ENCODE data around the gene LSS. TPM values are rescaled to one million over a fixed set of nuclear protein-coding genes. Genes with fewer than 3 reads are reported as not detected.

The LSS gene
- total RNA-seq, 1 experiment from 2014 or later: 101 TPM

DNA sequence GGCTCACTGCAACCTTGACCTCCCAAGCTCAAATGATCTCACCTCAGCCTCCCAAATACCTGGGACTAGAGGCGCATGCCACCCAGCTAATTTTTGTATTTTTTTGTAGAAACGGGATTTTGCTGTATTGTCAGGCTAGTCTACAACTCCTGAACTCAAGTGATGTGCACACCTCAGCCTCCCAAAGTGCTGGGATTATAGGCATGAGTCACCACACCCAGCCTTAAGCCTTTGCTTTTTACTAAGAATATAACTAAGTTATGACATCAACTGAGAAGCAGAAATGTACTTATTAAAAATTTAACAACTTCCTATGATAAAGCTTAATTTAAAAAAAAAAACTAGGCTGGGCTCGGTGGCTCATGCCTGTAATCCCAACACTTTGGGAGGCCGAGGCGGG is 8.9 kb upstream of the LSS start:
- H3K27ac Mint-ChIP-seq: no peak overlapping the region
- no peak for DNase-seq (ENCODE audit: low spot score)
- H3K4me3 Mint-ChIP-seq: no peak overlapping the region
- H3K4me1 Mint-ChIP-seq: peaks cover 2% of the 10 kb centered on the region; the same call in 1 of the 2 replicates
- no peak for ATAC-seq
- H3K9me3 Mint-ChIP-seq: peaks cover 20% of the 10 kb centered on the region
- TF ChIP-seq SMAD3 (CRISPR knock-in tag; IDR thresholded peaks at IDR 0.05; ENCODE audit: borderline replicate concordance) (no peak), MYBL2 (CRISPR knock-in tag; IDR thresholded peaks at IDR 0.05) (no peak)
- peaks cover 83% of the 10 kb centered on the region for H3K36me3 Mint-ChIP-seq
- H3K27me3 Mint-ChIP-seq (ENCODE audit: low read depth): no peaks in the 10 kb centered on the region
- CTCF ChIA-PET: no interaction called here
- POLR2A ChIA-PET: no interaction called here

DNA sequence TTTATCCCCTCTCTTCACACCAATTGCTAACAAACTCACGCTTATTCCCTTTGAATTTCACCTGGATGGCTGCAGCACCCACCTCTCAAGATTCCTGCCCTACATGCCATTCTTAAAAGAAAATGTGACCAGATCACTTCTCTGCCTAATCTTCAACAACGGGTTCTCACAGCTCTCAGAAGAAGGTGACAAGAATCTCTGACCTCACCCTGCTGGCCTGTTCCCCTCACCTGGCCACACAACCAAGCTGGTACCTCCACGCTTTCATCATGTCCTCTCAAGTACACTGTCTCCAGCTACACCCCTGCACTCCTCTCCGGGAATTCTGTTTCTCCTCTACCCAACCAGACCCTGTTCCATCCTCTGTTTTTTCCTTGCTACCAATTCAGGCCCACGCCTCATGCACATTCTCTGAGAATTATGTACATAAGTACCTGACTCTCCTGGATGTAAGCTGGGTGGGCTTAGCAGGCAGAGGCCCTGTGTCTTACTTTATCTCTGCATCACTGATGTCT is 5.9 kb upstream of the LSS start:
- Mint-ChIP-seq H3K27ac (peak overlapping the region; percentile 23; the same call in 1 of the 2 replicates), H3K27me3 (ENCODE audit: low read depth) (peaks cover 19% of the 10 kb centered on the region)
- CTCF ChIA-PET: interaction anchor here (0.7 to 1.1 kb wide), 2 partner anchors 91 to 264 kb away, joined by 3 to 4 read pairs; no protein-coding TSS in a partner anchor

More for the DNA sequence above, 5.9 kb upstream of the LSS start:
- POLR2A ChIA-PET: no interaction called here
- no peak for TF ChIP-seq ELF4 (CRISPR knock-in tag; IDR thresholded peaks at IDR 0.05; ENCODE audit: low read depth)
- TF ChIP-seq, protein P1, sequence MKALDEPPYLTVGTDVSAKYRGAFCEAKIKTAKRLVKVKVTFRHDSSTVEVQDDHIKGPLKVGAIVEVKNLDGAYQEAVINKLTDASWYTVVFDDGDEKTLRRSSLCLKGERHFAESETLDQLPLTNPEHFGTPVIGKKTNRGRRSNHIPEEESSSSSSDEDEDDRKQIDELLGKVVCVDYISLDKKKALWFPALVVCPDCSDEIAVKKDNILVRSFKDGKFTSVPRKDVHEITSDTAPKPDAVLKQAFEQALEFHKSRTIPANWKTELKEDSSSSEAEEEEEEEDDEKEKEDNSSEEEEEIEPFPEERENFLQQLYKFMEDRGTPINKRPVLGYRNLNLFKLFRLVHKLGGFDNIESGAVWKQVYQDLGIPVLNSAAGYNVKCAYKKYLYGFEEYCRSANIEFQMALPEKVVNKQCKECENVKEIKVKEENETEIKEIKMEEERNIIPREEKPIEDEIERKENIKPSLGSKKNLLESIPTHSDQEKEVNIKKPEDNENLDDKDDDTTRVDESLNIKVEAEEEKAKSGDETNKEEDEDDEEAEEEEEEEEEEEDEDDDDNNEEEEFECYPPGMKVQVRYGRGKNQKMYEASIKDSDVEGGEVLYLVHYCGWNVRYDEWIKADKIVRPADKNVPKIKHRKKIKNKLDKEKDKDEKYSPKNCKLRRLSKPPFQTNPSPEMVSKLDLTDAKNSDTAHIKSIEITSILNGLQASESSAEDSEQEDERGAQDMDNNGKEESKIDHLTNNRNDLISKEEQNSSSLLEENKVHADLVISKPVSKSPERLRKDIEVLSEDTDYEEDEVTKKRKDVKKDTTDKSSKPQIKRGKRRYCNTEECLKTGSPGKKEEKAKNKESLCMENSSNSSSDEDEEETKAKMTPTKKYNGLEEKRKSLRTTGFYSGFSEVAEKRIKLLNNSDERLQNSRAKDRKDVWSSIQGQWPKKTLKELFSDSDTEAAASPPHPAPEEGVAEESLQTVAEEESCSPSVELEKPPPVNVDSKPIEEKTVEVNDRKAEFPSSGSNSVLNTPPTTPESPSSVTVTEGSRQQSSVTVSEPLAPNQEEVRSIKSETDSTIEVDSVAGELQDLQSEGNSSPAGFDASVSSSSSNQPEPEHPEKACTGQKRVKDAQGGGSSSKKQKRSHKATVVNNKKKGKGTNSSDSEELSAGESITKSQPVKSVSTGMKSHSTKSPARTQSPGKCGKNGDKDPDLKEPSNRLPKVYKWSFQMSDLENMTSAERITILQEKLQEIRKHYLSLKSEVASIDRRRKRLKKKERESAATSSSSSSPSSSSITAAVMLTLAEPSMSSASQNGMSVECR (CRISPR knock-in tag; IDR thresholded peaks at IDR 0.05; ENCODE audit: borderline replicate concordance): no peak
- TF ChIP-seq, protein P2, sequence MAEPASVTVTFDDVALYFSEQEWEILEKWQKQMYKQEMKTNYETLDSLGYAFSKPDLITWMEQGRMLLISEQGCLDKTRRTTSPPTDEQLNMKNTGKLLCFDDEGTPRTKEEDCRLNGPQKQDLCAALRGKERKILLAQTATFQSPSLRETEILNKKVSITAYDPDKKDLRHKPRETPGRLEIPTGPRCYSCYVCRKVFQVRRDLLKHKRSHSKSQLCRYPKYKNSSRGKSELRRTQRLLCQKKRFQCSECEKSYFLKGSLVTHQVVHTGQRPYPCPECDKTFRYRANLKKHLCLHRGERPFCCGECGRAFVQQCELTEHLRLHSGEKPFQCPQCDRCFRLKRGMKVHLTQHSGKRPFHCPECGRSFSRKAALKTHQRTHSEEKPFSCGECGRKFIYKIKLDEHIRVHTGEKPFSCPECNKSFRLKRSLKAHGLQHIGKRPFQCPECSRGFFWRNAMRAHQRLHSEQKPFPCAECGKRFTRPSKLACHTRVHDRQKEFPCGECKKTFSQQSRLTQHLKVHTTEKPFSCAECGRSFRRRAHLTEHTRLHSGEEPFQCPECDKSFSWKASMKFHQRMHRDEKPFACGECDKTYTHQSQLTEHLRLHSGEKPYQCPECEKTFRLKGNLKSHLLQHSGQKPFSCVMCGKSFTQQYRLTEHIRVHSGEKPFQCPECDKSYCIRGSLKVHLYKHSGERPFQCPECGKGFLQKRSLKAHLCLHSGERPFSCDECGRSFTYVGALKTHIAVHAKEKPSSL (CRISPR knock-in tag; conservative IDR thresholded peaks at IDR 0.05): no peak
- TF ChIP-seq JAZF1 (CRISPR knock-in tag; IDR thresholded peaks at IDR 0.05): no peak
- no peak for TF ChIP-seq CBFB (CRISPR knock-in tag; IDR thresholded peaks at IDR 0.05; ENCODE audit: low read depth)
- TF ChIP-seq, protein P3, sequence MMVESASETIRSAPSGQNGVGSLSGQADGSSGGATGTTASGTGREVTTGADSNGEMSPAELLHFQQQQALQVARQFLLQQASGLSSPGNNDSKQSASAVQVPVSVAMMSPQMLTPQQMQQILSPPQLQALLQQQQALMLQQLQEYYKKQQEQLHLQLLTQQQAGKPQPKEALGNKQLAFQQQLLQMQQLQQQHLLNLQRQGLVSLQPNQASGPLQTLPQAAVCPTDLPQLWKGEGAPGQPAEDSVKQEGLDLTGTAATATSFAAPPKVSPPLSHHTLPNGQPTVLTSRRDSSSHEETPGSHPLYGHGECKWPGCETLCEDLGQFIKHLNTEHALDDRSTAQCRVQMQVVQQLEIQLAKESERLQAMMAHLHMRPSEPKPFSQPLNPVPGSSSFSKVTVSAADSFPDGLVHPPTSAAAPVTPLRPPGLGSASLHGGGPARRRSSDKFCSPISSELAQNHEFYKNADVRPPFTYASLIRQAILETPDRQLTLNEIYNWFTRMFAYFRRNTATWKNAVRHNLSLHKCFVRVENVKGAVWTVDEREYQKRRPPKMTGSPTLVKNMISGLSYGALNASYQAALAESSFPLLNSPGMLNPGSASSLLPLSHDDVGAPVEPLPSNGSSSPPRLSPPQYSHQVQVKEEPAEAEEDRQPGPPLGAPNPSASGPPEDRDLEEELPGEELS (CRISPR knock-in tag; IDR thresholded peaks at IDR 0.05): no peak
- TF ChIP-seq, protein P4, sequence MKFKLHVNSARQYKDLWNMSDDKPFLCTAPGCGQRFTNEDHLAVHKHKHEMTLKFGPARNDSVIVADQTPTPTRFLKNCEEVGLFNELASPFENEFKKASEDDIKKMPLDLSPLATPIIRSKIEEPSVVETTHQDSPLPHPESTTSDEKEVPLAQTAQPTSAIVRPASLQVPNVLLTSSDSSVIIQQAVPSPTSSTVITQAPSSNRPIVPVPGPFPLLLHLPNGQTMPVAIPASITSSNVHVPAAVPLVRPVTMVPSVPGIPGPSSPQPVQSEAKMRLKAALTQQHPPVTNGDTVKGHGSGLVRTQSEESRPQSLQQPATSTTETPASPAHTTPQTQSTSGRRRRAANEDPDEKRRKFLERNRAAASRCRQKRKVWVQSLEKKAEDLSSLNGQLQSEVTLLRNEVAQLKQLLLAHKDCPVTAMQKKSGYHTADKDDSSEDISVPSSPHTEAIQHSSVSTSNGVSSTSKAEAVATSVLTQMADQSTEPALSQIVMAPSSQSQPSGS (CRISPR knock-in tag; IDR thresholded peaks at IDR 0.05; ENCODE audit: borderline replicate concordance, low read depth): no peak
- TF ChIP-seq TEAD1 (CRISPR knock-in tag; IDR thresholded peaks at IDR 0.05): no peak
- no peak for TF ChIP-seq ZNF263 (CRISPR knock-in tag; IDR thresholded peaks at IDR 0.05; ENCODE audit: low read depth)
- TF ChIP-seq, protein P5, sequence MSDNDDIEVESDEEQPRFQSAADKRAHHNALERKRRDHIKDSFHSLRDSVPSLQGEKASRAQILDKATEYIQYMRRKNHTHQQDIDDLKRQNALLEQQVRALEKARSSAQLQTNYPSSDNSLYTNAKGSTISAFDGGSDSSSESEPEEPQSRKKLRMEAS (CRISPR knock-in tag; IDR thresholded peaks at IDR 0.05): no peak
- no peak for TF ChIP-seq ZNF396 (CRISPR knock-in tag; IDR thresholded peaks at IDR 0.05; ENCODE audit: borderline replicate concordance)
- TF ChIP-seq, protein P6, sequence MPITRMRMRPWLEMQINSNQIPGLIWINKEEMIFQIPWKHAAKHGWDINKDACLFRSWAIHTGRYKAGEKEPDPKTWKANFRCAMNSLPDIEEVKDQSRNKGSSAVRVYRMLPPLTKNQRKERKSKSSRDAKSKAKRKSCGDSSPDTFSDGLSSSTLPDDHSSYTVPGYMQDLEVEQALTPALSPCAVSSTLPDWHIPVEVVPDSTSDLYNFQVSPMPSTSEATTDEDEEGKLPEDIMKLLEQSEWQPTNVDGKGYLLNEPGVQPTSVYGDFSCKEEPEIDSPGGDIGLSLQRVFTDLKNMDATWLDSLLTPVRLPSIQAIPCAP (CRISPR knock-in tag; IDR thresholded peaks at IDR 0.05): no peak
- Mint-ChIP-seq H3K4me1 (peaks cover 8% of the 10 kb centered on the region), H3K36me3 (peaks cover 86% of the 10 kb centered on the region), H3K4me3 (no peak overlapping the region), H3K9me3 (peaks cover 47% of the 10 kb centered on the region)
- DNase-seq (ENCODE audit: low spot score) (no peak), ATAC-seq (no peak)

All from WTC11 (cell line).